A673 (cell line): ENCODE results near the gene CYP3A7.

Experiments used
- CTCF ChIP-seq: fragments of 300-800, 200-600 bp; sonication (generic); conservative IDR thresholded peaks from 2 replicates; pipeline ENCODE4 v1.5.1; 2017; ENCODE audit warnings: low read depth, mild to moderate bottlenecking, antibody characterized with exemption, low read length, moderate library complexity, mixed read lengths
- EZH2 ChIP-seq: fragments of 200-600 bp; sonication (generic); IDR thresholded peaks from 2 replicates; pipeline ENCODE4 v1.6.1; 2017; ENCODE audit warnings: borderline replicate concordance, low read depth, mild to moderate bottlenecking, mixed read lengths, antibody characterized with exemption, low read length; ENCODE audit not compliant: poor library complexity, severe bottlenecking

- no peak for TF ChIP-seq CTCF
- no peak for TF ChIP-seq EZH2
These were observed 69.0 kb downstream of the CYP3A7 start for GRCh38 chr7:99666013-99666395.
